HG03108 (cell line): ENCODE results near the gene PCDH19.

Experiments
- ATAC-seq: cut with Tn5 transposase; IDR thresholded peaks from one replicate; pipeline ENCODE4 v1.9.1; 2021; ENCODE audit warnings: moderate library complexity; ENCODE audit not compliant: unreplicated experiment

The PCDH19 gene

DNA sequence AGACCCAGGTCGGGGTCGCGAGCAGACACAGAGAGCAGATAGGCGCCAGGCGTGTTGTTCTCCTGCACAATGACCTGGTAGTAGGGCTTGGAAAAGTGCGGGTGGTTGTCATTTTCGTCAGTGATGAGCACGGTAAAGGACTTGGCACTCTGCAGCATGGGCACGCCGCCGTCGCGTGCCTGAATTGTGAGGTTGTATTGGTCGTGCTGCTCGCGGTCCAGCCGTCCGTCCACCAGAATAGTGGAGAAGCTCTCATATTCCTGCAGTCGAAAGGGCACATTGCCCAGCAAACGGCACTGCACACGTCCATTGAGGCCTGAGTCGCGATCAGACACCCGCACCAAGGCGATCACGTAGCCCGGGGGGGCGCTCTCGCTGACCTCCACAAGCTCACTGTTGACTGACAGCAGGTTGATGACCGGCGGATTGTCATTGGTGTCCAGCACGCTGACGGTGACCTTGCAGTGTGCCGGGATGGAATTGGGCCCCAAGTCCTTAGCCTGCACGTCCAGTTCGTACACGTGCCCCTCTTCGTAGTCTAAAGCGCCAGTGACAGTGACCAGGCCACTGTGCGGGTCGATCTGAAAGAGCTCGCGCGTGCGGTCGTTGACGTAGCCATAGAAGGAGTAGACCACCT lies 2.8 kb downstream of the PCDH19 start:
- ATAC-seq: no peak

DNA sequence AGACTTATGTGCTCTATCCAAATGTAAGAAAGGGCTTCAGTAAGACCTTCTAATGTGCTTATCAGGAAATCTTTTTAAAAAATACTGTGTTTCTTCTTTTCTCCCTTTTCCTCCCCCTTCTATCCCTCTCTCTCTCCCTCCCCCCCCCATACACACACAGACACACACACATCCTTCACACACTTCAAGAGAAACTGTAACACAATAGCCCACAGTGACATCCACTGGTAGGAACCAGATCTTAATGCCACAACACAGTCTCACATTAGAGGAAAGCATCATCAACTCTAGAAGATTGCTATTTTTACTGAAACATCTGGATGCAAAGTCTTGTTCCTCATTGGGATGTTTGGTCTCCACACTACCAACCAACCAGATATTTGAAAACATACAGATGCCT lies 4.6 kb downstream of the PCDH19 start:
- ATAC-seq: no peak

DNA sequence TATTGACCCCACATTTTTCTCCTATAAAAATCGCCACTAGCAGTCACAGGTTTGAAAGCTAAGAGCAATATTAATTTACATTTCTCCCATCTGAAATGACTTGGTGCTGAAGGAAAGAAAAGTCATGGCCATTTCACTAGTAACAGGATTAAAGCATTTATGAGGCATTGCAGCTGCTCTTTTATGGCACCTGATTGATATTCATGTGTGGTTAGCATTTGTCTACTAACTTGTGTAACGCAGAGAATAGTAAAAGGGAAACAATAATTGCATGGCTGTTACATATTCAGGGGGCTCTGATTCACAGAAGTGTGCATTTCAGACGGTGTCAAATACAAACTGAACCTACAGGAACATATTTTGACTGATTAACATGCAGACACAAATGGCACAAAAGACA lies 5.2 kb downstream of the PCDH19 start:
- no peak for ATAC-seq

DNA sequence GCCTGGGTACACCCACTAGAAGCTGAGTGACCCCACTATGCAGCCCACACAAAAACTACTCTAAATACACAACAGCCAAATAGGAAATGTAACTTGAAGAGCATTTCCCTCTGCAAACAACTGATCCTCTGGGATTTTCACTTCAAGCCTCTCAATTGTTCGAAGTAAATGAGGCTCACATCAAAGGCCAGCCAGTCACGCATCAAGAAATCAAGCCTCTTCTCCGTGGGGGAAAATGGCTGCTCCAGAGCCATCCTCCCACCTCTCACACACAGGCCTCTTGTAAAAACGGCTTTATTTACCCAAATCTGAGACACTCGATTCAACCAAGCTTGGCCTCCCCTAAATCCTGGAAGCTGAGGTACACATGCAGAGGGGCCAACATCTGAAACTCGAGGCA lies 14.3 kb downstream of the PCDH19 start:
- ATAC-seq: no peak

DNA sequence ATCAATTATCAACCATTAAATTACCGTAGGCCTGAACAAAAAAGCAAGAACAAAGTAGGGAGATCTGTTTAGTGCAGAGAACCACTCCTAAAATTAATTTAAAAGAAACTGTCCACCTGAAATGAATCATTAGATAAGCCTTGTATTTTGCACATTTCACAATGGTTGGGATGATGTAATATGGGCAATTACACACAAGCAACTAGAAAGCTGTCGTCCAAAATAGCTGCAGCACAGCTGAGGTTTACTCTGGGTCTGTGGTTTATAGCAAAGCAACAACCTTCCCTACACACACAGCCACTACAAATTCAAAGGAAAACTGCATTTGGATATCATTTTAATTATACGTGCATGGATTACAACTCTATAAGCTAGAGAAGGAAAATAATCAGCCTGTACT lies 28.5 kb downstream of the PCDH19 start:
- ATAC-seq: no peak

DNA sequence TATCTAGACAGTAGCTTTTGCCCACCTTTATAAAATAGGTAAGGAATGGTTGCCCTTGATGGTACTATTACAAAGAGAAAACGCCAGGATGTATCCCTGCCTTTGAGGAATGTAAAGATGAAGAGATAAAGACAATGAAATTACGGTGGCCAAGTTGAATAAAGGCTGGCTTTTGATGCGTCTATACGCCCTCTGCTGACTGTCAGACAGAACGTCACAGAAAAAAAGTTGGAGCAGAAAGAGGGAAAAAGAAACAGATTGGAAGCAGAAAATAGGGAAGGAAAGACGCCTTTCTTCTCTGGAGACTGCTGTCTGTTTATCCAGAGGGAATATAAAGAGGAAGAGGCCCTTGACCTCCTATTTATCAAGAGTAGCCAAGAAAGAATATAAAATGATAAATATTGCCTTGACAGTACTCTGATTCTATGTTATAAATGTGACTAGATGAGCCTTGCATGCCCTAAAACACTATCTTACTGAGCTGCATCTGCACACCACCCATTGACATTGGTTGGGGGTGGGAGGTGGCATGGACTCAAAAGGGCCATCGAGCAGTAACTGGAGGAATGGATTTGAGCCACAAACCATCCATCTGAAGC lies 30.6 kb downstream of the PCDH19 start:
- ATAC-seq: no peak

DNA sequence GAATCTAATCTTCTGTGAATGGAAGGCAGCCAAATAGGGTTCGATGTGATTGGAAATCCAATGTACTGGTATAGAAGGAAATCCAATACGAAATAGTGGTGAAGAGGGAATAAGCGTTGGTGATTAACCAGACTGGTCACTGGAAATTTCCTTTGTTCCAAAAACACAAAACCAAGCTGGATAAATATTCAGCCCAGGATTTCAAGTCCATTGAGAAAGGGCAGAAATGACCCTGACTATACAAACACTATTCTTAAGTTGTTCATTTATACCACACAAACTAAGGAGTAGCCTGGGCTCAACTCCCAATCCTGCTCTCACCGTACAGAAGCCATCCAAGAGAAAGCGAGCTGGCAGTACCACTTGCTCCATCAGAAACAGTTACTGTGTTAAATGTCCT lies 32.2 kb downstream of the PCDH19 start:
- ATAC-seq: no peak

DNA sequence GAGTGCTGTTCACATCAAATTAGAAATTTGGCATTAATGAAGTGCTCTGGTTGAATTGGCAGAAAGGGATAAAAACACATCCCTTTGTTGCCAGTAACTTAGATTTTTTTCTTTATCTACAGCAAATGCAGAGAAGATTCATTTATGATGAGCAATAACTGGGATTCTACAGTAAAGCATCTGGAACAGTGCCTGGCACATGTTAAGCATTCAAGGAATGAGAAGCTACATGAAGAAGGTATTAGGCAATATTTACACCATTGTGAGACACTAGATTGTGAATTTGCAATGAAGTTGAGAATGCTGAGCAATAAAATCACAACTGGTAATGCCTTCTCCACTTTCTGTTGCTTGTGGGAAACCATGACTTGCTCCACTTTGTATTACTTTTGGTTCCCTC lies 33.5 kb downstream of the PCDH19 start:
- ATAC-seq: no peak

DNA sequence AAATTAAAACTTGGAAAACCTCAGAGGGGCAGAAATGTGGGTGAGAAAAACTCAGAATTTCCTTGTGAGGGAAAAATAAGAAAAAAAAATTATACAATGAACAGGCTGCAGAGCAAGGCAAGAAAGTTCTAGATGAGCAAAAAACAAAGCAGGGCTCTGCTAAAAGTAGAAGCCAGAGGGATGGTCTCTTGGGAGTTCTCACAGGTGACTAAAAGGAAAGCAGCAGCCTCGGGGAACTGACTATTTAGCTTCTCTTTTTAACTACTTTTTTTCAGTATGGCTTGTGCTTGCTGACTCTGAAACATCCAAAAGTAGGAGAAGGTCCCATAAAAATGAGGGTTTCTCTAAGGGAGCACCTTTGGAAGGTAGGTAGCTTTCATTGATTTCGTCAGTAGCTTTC lies 36.4 kb downstream of the PCDH19 start:
- ATAC-seq: no peak

DNA sequence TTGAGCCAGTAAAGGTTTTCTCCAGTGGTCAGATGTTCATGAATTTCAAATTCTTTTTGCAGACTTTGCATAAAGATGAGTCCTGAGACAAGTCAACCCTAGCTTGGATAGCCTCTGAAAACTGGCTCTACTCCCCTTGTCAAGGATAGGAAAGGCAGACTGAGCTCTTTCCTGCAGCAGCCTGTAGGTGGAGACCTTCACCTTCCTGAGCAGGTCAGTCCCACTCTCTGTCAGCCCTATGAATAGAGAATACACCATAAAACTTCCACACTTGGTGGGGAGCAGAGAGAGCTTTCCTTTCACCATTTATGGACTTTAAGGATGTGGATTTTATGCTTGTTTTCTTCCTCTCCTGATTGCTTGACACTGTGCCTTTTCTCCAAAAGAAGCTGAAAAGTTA lies 41.9 kb downstream of the PCDH19 start:
- no peak for ATAC-seq

DNA sequence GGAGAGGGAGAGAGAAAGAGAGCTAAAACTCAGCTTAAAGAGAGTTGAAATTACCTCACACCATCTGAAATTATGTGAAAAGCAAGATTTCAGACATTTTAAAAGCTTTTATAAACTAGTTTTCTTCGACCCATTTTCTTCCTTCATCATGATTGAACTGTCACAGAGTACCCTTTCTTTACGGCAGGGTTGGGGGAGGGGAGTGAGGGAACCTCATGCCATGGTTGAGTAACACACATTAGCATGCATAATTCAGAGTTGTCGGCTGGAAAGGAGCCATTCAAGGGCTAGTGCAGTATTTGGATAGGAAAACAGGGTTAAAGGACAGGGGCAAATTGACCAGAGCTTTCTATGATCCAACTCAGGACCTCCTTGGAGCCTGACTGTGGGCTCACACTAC lies 46.2 kb downstream of the PCDH19 start:
- ATAC-seq: no peak

DNA sequence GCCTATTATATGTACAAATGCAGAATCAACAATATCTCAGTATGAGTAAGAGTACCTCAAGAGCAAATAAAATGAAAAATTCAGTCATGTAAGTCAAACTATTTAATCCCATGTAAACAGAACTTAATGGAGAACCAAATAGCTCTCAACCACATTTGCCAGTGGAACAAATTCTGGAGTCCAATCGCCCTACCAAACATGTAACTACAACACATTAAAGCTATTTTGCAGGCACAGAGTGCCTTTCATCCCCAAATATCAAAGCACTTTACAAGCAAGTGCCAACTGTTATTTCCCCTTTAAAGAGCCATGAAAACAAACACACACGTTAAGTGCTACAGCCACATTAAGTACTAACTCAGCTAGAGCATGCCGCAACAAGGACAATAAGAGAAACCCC lies 51.3 kb downstream of the PCDH19 start:
- ATAC-seq: no peak

DNA sequence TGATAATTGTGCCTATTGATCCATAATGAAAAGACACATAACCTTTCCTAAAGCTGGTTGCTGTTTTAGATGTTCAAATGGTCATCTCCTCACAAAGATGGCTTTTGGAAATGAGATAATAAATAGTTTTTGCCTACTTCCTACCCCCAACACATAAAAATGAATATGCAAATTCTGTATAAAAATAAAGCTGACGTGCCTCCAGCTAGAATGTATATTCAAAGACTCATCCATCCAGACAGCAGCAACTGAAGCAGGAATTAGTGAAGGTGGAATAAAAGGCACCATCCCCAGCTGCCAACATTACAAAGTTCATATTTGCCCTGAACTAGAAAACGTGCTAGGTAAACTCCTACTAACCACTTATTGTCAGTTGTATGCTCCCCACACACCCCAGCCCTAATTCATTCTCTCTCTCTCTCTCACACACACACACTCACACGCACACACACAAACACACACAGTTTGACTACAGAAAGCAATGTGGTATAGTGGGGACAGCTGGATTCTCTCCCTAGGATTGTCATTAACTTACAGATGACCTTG lies 53.6 kb downstream of the PCDH19 start:
- ATAC-seq: no peak

DNA sequence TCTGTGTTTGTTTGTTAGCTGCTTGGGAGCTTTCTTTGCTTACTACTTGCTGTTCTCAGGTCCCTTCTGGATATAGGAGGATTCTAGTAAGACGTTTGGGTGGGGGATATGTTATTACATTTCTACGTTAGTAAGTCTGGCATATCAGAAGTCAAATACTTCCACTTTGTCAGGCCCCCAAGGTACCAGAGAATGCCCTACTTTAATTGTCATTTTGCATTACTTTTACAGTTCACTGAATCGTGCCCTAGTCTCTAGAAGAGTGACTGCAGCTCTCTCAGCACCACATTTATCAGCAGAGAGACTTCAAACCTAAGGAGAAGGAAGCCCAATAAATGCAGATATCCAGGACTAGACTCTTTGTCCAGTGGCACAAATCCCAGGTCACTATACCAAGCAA lies 54.4 kb downstream of the PCDH19 start:
- ATAC-seq: no peak

DNA sequence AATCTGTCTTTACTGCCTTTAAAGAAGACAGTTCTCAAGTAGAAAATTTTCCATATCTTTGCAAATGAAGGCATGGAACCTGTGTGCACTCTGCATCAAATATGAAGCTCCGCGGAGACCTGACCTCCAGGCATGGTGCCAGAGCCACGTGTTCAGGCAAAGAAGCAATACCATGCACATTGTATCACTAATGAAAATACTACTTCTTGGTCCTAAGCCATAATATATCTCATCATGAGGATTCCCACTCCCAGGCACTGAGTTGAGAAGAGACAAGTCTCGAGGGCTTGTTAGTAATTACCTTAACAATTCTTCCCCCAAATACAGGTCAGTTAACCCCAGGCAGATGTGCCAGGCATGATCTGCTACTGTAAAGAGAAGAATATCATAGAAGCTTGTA lies 56.7 kb downstream of the PCDH19 start:
- ATAC-seq: no peak

DNA sequence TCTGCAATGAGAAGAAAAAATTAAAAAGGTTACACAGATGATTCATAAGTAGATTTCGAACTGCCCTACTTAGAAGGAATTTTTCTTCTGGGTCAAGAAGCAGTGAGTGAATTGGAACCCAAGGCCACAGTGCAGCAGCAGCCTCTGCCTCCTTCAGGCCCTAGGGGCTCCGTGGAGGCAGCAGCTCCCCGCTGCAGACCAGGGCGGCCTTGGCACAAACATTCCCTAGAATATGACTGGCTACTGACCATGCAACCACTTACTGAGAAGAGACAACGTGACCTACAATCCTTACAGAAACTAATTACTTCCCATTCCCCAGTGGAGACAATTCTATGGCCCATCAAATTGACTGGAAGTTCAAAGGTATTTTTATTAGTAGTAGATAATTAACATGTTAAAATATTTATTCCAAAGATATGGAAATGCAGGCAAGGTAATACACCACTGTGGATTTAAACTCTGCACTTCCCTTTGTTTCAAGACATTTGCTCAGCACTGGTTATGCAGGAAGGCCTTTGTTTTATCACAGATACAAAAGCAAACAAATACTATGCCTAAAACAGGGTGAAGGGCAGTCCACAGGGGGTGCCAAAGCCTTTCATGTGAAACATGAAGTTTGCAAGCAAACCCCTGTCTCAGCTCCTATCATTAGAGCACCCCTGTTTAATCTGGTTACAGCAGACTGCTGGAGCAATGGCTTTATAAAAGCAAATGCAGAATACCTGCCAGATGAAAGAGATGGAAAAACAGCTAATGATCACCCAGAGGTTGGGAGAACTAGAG lies 59.2 kb downstream of the PCDH19 start:
- no peak for ATAC-seq

DNA sequence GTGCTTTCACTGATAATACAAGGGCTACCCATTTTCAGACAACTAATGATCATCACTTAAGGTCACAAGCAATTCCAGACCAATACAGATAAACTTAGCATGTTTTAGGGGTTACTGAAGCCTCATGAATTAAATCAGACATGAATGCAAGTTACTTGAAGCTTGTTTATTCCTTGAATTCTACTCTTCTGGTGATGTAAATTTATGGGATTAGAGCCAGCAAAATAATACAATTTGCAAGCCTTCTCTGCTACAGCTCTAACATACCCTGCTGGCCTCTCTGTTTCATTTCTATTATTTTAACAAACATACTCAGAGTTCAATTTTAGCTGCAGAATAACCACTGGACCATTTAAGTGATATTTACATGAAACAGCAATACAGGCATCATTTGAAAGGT lies 60.7 kb downstream of the PCDH19 start:
- ATAC-seq: no peak

DNA sequence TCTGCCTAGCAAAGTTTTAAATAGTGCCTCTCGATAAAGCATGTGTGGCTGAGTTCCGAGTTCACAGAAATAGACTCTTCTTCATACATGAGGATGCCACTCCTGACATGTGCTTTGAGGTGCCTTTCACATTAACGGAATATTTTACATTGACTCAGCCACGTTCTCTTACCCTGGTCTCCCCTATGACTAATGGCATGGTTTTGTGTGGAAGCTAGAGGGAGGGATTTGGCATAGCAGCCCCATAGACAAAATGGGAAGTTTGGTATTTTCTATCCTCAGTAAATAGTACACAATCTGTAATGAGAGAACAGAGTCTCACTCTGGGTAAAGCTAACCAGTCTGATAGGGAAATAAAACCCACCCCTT lies 68.9 kb downstream of the PCDH19 start:
- ATAC-seq: no peak

DNA sequence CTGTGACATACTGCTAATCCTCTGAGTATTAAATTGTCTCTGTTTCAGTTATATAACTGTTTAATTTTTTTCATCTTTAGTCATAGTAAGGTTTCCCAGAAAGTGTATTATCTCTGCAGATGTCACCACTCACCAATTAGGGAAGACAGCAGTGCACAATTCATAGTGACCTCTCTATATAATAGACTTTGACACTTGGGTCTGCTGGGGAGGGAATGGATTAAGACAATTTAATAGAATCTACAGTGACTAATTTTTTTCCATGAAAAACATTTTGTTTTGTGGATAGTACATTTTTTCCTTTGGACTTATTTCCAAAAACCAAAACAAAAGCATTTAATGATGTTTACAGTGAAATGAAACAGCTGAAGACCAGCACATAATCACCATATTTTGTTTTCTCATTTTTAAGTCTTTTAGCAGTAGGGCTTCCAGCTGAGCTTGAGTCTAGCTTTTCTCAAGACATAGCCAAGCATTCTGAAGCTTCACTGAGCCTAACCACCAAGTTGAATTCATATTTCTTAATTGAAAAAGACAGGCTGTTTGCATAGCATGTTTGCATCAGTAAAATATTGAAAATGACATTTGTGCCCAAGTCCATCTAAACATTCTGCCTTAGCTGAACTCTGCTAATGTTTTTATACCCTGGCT lies 69.5 kb downstream of the PCDH19 start:
- ATAC-seq: no peak

DNA sequence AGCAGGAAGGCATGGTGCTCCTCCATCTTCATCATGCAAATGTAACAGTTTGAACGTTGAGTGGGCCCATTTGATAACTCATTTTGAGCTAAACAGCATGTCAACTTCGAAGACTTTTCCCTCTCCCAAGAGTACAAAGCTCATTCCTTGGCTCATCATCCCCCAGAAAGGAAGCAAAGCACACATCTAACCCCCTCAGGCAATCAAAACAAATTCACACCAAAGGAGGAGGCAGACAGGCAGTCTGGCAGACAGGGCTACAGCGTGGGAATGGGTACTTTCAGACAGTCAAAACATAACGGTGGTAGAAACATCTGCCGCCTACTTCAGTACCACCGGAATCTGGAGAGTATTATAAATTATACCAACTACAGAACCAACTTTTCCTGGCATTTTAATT lies 81.7 kb downstream of the PCDH19 start:
- ATAC-seq: no peak

DNA sequence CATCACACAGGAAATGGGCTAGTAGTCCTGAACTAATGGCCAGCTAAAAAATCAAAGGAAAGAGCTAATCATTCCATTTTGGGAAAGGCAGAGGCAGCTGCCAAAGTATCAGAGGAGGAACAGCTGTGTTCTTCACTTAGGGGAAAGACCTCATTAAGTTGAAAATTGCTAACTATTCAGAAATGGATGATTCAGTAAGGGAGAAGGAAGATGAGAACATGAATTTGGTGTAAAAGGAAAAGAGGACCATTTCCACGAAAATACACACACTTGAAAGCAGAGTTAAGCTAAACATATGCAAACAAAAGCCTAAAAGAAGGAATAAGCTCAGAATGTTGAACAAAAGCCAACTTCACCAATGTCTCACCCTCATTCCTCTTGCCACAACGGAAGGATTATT lies 90.4 kb downstream of the PCDH19 start:
- no peak for ATAC-seq

DNA sequence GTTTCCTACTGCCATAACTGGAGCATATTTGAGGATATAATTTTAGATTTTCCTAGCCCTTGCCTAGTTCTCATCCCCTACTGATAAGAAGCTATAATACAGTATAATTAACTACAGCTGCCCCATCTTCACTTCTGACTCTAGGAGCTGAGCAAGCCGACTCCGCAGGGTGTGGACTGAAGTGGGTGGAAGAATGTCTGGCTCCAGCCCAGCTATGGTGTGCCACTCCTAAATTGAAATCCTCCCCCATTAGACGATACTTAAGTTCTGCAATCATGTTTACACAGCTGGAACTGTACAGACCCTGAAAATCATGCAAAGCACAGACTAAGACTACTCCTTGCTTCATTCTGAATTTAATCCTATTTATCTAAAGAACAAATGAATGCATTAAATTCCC lies 93.1 kb downstream of the PCDH19 start:
- ATAC-seq: no peak
